GM12878 (cell line): ENCODE measurements around the gene SCLT1. TPM values are rescaled to one million over a fixed set of nuclear protein-coding genes. Genes with fewer than 3 reads are reported as not detected.

ENCODE experiments used
- BCL11A ChIP-seq: IDR thresholded peaks from 2 replicates; pipeline ENCODE4 v1.6.1; 2011; ENCODE audit warnings: low read depth, low read length
- BHLHE40 ChIP-seq, 2 experiments: fragments of 450-650 bp in 1 of 2; IDR thresholded peaks; 2 replicates each; pipeline ENCODE4 v1.6.1; 2011 to 2017; ENCODE audit warnings: low read depth in 2 of 2, borderline replicate concordance in 1 of 2, improper control_type of control experiment in 1 of 2, low read length in 1 of 2, mild to moderate bottlenecking in 1 of 2
- BMI1 ChIP-seq: fragments of 450-650 bp; IDR thresholded peaks from 2 replicates; pipeline ENCODE4 v1.6.1; 2016; ENCODE audit warnings: mild to moderate bottlenecking, moderate library complexity, borderline replicate concordance
- BRCA1 ChIP-seq: IDR thresholded peaks from 2 replicates; pipeline ENCODE4 v1.6.1; 2011; ENCODE audit warnings: low read depth, low read length, improper control_type of control experiment
- CREB1 ChIP-seq: IDR thresholded peaks from 2 replicates; pipeline ENCODE4 v1.6.1; 2012; ENCODE audit warnings: low read depth, mild to moderate bottlenecking, inconsistent platforms
- DPF2 ChIP-seq: fragments of 450-650 bp; IDR thresholded peaks from 2 replicates; pipeline ENCODE4 v1.6.1; 2017; ENCODE audit warnings: mild to moderate bottlenecking
- E4F1 ChIP-seq: fragments of 450-650 bp; IDR thresholded peaks from 2 replicates; pipeline ENCODE4 v1.6.1; 2018; ENCODE audit warnings: borderline replicate concordance, mild to moderate bottlenecking; ENCODE audit not compliant: partially characterized antibody
- EED ChIP-seq: sonication (generic); IDR thresholded peaks from 2 replicates; pipeline ENCODE4 v1.6.1; 2016; ENCODE audit warnings: antibody characterized with exemption, low read depth
- EGR1 ChIP-seq, 2 experiments: IDR thresholded peaks; 1 replicate in 1 of 2; 2 replicates in 1 of 2; pipeline ENCODE4 v1.6.1; 2011 to 2012; ENCODE audit warnings: low read depth in 2 of 2, low read length in 2 of 2, borderline replicate concordance in 1 of 2, mild to moderate bottlenecking in 1 of 2, moderate library complexity in 1 of 2
- FOXM1 ChIP-seq: IDR thresholded peaks from 2 replicates; pipeline ENCODE4 v1.6.1; 2012; ENCODE audit warnings: low read depth, mild to moderate bottlenecking, inconsistent platforms, low read length, moderate library complexity
- KAT2A ChIP-seq: conservative IDR thresholded peaks from 2 replicates; pipeline ENCODE4 v1.6.1; 2011; ENCODE audit warnings: low read depth, low read length; ENCODE audit not compliant: control insufficient read depth
- MEF2A ChIP-seq: IDR thresholded peaks from 2 replicates; pipeline ENCODE4 v1.6.1; 2011; ENCODE audit warnings: low read depth, mild to moderate bottlenecking, low read length, moderate library complexity; ENCODE audit not compliant: insufficient read depth
- NBN ChIP-seq: fragments of 450-650 bp; IDR thresholded peaks from 2 replicates; pipeline ENCODE4 v1.6.1; 2016
- NR2F1 ChIP-seq: fragments of 450-650 bp; conservative IDR thresholded peaks from 2 replicates; pipeline ENCODE4 v1.6.1; 2017; ENCODE audit warnings: mild to moderate bottlenecking
- PAX5 ChIP-seq: IDR thresholded peaks from 2 replicates; pipeline ENCODE4 v1.6.1; 2011; ENCODE audit warnings: low read depth, low read length, borderline replicate concordance
- PRDM15 ChIP-seq: fragments of 450-650 bp; formaldehyde crosslinking; IDR thresholded peaks from 2 replicates; pipeline ENCODE4 v1.4.0; 2020; ENCODE audit warnings: mild to moderate bottlenecking, moderate library complexity
- RCOR1 ChIP-seq: conservative IDR thresholded peaks from 2 replicates; pipeline ENCODE4 v1.6.1; 2012; ENCODE audit warnings: low read depth, low read length, improper control_type of control experiment
- RELB ChIP-seq: fragments of 450-650 bp; IDR thresholded peaks from 2 replicates; pipeline ENCODE4 v1.6.1; 2017; ENCODE audit warnings: low read depth, mild to moderate bottlenecking, moderate library complexity
- SIN3A ChIP-seq: IDR thresholded peaks from 2 replicates; pipeline ENCODE4 v1.6.1; 2012; ENCODE audit warnings: low read depth, low read length, improper control_type of control experiment
- YY1 ChIP-seq: IDR thresholded peaks from 2 replicates; pipeline ENCODE4 v1.6.1; 2011; ENCODE audit warnings: low read depth, mild to moderate bottlenecking, low read length
- ZNF217 ChIP-seq: fragments of 450-650 bp; IDR thresholded peaks from 2 replicates; pipeline ENCODE4 v1.6.1; 2017; ENCODE audit warnings: antibody characterized with exemption, mild to moderate bottlenecking
- polyA plus RNA-seq, 11 experiments: library from polyadenylated mRNA; depleted of rRNA in 4 of 11; unstranded in 6 of 11; stranded (reverse) in 5 of 11; fragments of >200 nt; fragmentation: Nextera tagmentation in 4 of 11; fragmentation: Illumina TruSeq in 1 of 11; extraction: Ambion mirVana in 4 of 11; extraction: Trizol in 1 of 11; gene quantifications; 1 replicate in 1 of 11; 2 replicates in 10 of 11; pipeline versions ENCODE4 v1.2.1 to v1.2.3, GENCODE V29; 2011 to 2016; ENCODE audit warnings: inconsistent platforms in 2 of 11, missing spikeins in 2 of 11, low read depth in 1 of 11
- total RNA-seq, 4 experiments: library from RNA; depleted of rRNA in 3 of 4; stranded (reverse); fragments of >200 nt in 3 of 4; fragmentation: Illumina TruSeq in 1 of 4; extraction: Trizol in 1 of 4; gene quantifications; 2 replicates each; pipeline versions ENCODE4 v1.2.1 to v1.2.3, GENCODE V29; 2013 to 2021
- TF ChIP-seq, protein P1 (sequence below): fragments of 450-650 bp; IDR thresholded peaks from 2 replicates; pipeline ENCODE4 v1.6.1; 2016; ENCODE audit warnings: mild to moderate bottlenecking

SCLT1 gene
- total and polyA plus RNA-seq, 10 of the 15 experiments (the other 5 are each of a cell fraction or from before 2014, with no cell fraction given), result 7.8 to 31.4 (median 19.6) TPM

DNA sequence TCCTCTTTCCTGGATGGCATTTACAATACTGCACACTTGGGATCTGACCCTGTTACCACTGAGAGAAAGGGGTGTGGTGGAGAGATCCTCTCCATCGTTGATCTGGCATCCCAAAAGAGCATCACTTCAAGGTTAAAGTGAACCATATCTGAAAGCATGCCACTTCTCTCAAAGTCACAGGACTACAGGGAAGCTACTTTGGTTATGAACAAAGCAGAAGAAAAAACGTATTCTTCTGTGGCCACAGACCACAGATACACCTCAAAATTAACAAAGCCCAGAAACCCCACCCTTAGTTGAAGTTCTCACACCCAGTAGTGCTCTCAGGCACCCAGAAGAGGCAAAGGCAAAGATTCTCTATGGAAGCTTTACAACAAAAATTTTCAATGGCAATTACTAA is 175.6 kb downstream of the SCLT1 start (continued):
- TF ChIP-seq MEF2A (0 out of 2 replicates have a peak, but pooled peaks have one; percentile 50), PRDM15 (CRISPR knock-in tag) (no peak), RELB (peak; percentile 86), E4F1 (no peak), DPF2 (peak; percentile 77), BMI1 (peak; percentile 48; the same call in 1 of the 2 replicates), YY1 (no peak), BCL11A (peak; percentile 73), ZNF217 (peak; percentile 67; the same call in 1 of the 2 replicates), NBN (peak; percentile 72), KAT2A (no peak), BHLHE40 (IDR thresholded peaks at IDR 0.05; ENCODE audit: borderline replicate concordance in 1 of 2, low read depth in 2 of 2, low read length in 1 of 2) (peak; percentile 56 to 82; a peak in 2 of 4 replicates), NR2F1 (peak; percentile 49; the same call in 1 of the 2 replicates), RCOR1 (0 out of 2 replicates have a peak, but pooled peaks have one; percentile 64), EED (peak; percentile 80), PAX5 (no peak), SIN3A (no peak), BRCA1 (no peak), EGR1 (IDR thresholded peaks at IDR 0.05; ENCODE audit: borderline replicate concordance in 1 of 2, low read depth in 2 of 2, low read length in 2 of 2) (no peak), CREB1 (0 out of 2 replicates have a peak, but pooled peaks have one; percentile 63), FOXM1 (peak; percentile 56; the same call in 1 of the 2 replicates)
- TF ChIP-seq, protein P1, sequence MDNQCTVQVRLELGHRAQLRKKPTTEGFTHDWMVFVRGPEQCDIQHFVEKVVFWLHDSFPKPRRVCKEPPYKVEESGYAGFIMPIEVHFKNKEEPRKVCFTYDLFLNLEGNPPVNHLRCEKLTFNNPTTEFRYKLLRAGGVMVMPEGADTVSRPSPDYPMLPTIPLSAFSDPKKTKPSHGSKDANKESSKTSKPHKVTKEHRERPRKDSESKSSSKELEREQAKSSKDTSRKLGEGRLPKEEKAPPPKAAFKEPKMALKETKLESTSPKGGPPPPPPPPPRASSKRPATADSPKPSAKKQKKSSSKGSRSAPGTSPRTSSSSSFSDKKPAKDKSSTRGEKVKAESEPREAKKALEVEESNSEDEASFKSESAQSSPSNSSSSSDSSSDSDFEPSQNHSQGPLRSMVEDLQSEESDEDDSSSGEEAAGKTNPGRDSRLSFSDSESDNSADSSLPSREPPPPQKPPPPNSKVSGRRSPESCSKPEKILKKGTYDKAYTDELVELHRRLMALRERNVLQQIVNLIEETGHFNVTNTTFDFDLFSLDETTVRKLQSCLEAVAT, result peak; percentile 94
